Measurements from ENCODE around the gene ANKRD12. TPM values are rescaled to one million over a fixed set of nuclear protein-coding genes. Genes with fewer than 3 reads are reported as not detected.
"Not testable (repeated sequence)": the region's sequence is repeated elsewhere in the genome, so short reads cannot be mapped to it uniquely, and the experiment has no call there.

Gene ANKRD12
- total and polyA plus RNA-seq, 11 donors = 7.7 to 70.9 (median 52.0) TPM

DNA sequence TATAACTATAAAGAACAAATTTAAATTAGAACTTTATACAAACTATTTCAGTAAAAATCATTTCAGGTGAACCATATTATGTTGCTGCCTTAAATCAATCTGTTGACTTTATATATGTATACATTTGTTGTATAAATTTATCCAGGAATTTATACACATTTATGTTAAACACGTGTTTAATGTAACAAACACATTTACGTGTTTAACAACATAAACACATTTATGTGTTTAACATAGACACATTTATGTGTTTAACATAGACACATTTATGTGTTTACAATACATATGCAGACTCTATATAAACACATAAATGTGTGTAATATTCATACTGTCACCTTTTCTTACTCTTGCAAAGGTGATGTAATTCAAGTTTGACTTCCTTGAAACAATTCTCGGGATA, 122.6 kb downstream of the ANKRD12 start:
- no peak overlapping the region for H3K4me3 ChIP-seq
- intact Hi-C loops (cut with DNase I) = no loop called here
- ATAC-seq = no peak
- H3K36me3 ChIP-seq = peaks cover 0 to 41% (median 19%) of the 10 kb centered on the region in 9 donors
- H3K27me3 ChIP-seq = no peaks in the 10 kb centered on the region
- H3K27ac ChIP-seq = no peak overlapping the region
- H3K4me1 ChIP-seq = peaks cover 0 to 7% (median 0%) of the 10 kb centered on the region in 12 donors
- 97 to 98% (median 97%) methylated on average over 3 of the region's 3 CpGs for WGBS, 4 donors
- TF ChIP-seq CTCF (IDR thresholded peaks at IDR 0.05) (no peak), POLR2A (IDR thresholded peaks at IDR 0.05) (no peak)
- no peak for DNase-seq
- H3K9me3 ChIP-seq = no peaks in the 10 kb centered on the region

GRCh38 chr18:9260388-9261380, 124.1 kb downstream of the ANKRD12 start:
- TF ChIP-seq CTCF (IDR thresholded peaks at IDR 0.05) (no peak), POLR2A (IDR thresholded peaks at IDR 0.05) (no peak)
- Histone ChIP-seq H3K27me3 (no peaks in the 10 kb centered on the region), H3K27ac (no peak overlapping the region), H3K4me3 (no peak overlapping the region), H3K4me1 (peaks cover 0 to 7% (median 0%) of the 10 kb centered on the region in 12 donors), H3K9me3 (no peaks in the 10 kb centered on the region), H3K36me3 (peaks cover 0 to 43% (median 26%) of the 10 kb centered on the region in 9 donors)
- intact Hi-C loops (cut with DNase I) = loop anchor here in 1 of 10 donors (10.0 kb wide), 1 partner anchor 46 kb away; no protein-coding TSS in a partner anchor
- peak in 2 of 4 donors; percentile 34 to 42 for ATAC-seq
- DNase-seq = no peak
- WGBS, 4 donors = 57 to 69% (median 60%) methylated on average over 4 of the region's 4 CpGs

DNA sequence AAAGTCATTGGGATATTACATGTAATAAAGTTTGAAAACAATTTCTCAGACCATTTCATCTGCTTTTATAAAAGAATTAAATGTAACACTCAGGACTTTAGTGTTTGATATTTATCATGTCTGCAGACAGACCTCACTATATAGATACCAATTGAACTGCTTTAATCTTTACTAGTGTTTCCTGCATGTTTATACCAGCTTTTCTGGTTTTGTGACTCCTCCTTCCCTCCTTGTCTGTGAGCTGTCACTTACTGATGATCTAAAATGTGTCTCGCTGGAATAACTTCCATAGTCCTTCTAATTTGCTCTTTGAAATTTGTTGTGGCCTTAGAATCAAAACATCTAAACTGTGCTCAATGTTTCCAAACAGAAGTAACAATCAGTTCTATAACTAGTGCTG, 126.7 kb downstream of the ANKRD12 start:
- DNase-seq (no peak), ATAC-seq (no peak)
- Histone ChIP-seq H3K27ac (no peak overlapping the region), H3K4me3 (no peak overlapping the region), H3K27me3 (no peaks in the 10 kb centered on the region), H3K9me3 (no peaks in the 10 kb centered on the region), H3K36me3 (peaks cover 0 to 33% (median 24%) of the 10 kb centered on the region in 9 donors), H3K4me1 (peaks cover 0 to 7% (median 0%) of the 10 kb centered on the region in 12 donors)
- TF ChIP-seq CTCF (IDR thresholded peaks at IDR 0.05) = no peak
- TF ChIP-seq POLR2A (IDR thresholded peaks at IDR 0.05) = no peak
- 95 to 100% (median 99%) methylated on average over 1 of the region's 1 CpG for WGBS, 4 donors
- intact Hi-C loops (cut with DNase I) = loop anchor here in 1 of 10 donors (10.0 kb wide), 1 partner anchor 48 kb away; no protein-coding TSS in a partner anchor

GRCh38 chr18:9264797-9265196, 128.2 kb downstream of the ANKRD12 start:
- ATAC-seq, DNase-seq, H3K27ac ChIP-seq, H3K4me1 ChIP-seq, H3K9me3 ChIP-seq, H3K4me3 ChIP-seq, H3K27me3 ChIP-seq: not testable (repeated sequence)
- 97 to 98% (median 98%) methylated on average over 13 to 15 of the region's 15 CpGs for WGBS, 4 donors
- H3K36me3 ChIP-seq = peaks cover 0 to 35% (median 23%) of the 10 kb centered on the region in 9 donors
- intact Hi-C loops (cut with DNase I) = loop anchor here in 1 of 10 donors (10.0 kb wide), 1 partner anchor 50 kb away; no protein-coding TSS in a partner anchor

Data from heart left ventricle (tissue), 16 donors.